ENCODE results near the gene PARD6A. TPM values are rescaled to one million over a fixed set of nuclear protein-coding genes. Genes with fewer than 3 reads are reported as not detected.

Gene PARD6A
- total RNA-seq, 2 experiments from 2014 or later = 6.3 to 7.2 TPM

DNA sequence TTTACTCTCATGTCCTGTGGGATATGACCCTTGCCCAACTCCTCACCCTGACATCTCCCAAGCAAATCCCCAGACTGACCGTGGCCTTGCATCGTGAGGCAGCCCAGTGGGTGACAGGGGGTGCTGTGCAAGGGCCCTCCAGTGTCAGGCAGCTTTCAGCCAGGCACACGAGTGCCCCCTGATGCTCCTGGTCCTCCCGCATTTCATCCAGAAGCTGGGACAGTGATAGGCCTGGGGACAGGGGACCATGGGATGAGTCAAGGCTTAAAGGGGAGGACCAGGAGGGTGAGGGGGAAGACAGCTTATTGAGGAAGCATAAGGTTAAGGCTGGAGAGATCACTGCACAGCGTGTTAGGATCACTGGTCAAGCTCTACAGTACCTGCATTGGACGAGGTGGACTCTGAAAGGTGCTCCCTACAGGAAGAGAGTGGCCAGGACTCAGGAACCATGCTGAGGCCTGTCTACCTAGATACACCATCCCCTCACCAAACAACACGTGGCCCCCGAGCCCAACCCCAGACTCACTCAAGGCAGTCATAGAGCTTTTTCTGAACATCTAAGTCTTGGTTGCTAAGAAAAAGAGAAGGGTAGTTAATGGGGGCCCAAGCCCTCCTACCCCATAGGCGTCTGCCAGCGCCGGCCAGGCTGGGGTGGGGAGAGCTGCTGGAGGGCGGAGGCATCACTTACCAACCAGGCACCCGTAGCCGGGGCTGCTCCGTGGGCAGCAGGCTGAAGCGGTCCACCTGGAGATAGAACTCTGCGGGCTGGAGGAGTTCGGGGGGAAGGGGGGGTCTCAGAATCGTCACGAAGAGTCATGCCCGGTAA is 1.7 kb upstream of the PARD6A start:
- Mint-ChIP-seq H3K4me1 (ENCODE audit: low read depth) (peaks cover 15% of the 10 kb centered on the region), H3K9me3 (no peaks in the 10 kb centered on the region), H3K4me3 (peak overlapping the region; percentile 90), H3K27ac (peak overlapping the region; percentile 92), H3K27me3 (no peaks in the 10 kb centered on the region), H3K36me3 (ENCODE audit: low read depth) (peaks cover 16% of the 10 kb centered on the region)
- TF ChIP-seq, protein P1, sequence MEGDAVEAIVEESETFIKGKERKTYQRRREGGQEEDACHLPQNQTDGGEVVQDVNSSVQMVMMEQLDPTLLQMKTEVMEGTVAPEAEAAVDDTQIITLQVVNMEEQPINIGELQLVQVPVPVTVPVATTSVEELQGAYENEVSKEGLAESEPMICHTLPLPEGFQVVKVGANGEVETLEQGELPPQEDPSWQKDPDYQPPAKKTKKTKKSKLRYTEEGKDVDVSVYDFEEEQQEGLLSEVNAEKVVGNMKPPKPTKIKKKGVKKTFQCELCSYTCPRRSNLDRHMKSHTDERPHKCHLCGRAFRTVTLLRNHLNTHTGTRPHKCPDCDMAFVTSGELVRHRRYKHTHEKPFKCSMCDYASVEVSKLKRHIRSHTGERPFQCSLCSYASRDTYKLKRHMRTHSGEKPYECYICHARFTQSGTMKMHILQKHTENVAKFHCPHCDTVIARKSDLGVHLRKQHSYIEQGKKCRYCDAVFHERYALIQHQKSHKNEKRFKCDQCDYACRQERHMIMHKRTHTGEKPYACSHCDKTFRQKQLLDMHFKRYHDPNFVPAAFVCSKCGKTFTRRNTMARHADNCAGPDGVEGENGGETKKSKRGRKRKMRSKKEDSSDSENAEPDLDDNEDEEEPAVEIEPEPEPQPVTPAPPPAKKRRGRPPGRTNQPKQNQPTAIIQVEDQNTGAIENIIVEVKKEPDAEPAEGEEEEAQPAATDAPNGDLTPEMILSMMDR (IDR thresholded peaks at IDR 0.05) = no peak
- DNase-seq (no peak), ATAC-seq (no peak)
- intact Hi-C loops (cut with micrococcal nuclease) = no loop called here
- POLR2A ChIA-PET = interaction anchor here (1.0 to 5.2 kb wide), 7 partner anchors 11 to 277 kb away, joined by 3 to 100 read pairs (median 6); partner anchors contain the start of genes ATP6V0D1, CARMIL2 and CTCF
- CTCF ChIA-PET = interaction anchor here (0.7 to 14.7 kb wide), 9 partner anchors 9 to 178 kb away, joined by 3 to 154 read pairs (median 6); partner anchors contain the start of genes ATP6V0D1 and CARMIL2

DNA sequence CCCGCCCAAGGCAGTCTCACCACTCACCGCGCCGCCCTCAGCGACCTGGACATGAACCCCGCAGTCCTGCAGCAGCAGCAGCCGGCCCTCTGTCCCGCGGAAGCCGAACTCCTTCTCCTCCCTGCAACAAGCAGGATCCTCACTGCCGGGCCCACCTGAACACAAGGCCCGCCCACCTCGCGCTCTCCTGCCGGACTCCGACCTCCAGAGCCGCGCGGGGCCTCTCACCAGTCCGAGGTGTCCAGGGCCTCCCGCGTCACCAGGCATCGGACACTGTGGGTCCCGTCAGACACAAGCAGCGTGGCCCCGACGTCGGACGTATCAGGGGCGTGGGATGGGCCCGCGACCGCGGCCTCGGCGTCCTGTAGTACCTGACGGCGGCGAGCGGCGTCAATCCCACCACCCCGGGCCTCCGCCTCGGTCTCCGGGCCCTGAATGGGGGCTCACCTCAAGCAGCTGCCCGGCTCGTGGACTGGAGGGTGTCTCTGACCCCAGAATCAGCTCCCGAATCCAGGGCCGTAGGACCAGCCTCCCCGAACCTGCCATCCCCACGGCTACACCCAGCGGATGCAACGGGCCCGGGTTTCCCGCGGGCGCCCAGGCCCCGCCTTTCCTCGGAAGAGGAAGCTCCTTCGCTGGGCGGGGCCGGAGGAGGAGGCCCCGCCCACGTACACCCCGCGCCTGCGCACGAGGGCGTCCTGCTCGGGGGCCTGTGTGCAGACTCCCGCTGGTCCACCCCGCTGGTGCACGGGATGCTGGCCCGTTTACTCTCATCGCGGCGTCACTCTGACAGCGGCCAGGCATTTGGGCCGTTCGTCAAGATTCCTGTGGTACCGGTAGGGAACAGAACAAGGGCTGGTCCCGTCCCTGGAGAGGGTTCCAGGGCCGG is 841 bp upstream of the PARD6A start, which contains the start of gene ACD:
ACD (minus strand) TSS at position 586 of the 889 bp plus-strand sequence; CDS start at position 546, 40 bp downstream.
- H3K27ac Mint-ChIP-seq = peak within 1 kb of the TSS; percentile 92
- POLR2A ChIA-PET = interaction anchor here (1.2 to 5.2 kb wide), 5 partner anchors 12 to 178 kb away, joined by 3 to 100 read pairs (median 6); partner anchors contain the start of genes ATP6V0D1, CARMIL2 and CTCF
- TF ChIP-seq, protein P1 (IDR thresholded peaks at IDR 0.05) = no peak

DNA sequence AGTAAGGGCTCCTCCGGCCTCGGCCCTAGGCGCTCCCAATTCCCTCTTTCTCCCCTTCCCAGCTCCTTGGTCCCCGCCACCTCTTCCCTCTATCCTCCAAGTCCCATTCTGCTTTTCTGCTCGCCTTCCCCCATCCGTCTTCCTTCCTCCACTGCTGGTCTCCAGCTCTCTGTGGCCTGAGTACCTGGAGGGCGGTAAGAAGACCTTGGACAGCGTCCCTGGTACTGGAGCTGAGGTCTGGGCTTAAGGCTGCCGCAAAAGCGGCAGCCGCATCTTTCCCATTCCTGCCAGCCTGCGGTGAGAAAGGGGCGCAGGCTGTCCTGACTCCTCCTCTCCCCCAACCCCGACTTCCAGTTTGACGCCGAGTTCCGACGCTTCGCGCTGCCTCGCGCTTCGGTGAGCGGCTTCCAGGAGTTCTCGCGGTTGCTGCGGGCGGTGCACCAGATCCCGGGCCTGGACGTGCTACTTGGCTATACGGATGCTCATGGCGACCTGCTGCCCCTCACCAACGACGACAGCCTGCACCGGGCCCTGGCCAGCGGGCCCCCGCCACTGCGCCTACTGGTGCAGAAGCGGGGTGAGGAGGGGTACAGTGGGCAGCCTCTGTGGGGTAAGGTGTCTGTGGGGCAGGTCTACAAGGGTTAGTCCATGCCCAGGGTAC is 471 bp downstream of the PARD6A start:
- Mint-ChIP-seq H3K27ac (peak overlapping the region; percentile 82), H3K4me3 (peak overlapping the region; percentile 87), H3K27me3 (no peaks in the 10 kb centered on the region), H3K36me3 (ENCODE audit: low read depth) (peaks cover 6% of the 10 kb centered on the region), H3K9me3 (no peaks in the 10 kb centered on the region), H3K4me1 (ENCODE audit: low read depth) (peaks cover 22% of the 10 kb centered on the region)
- ATAC-seq (no peak), DNase-seq (peak; percentile 43)
- CTCF ChIA-PET = interaction anchor here (1.4 to 14.7 kb wide), 6 partner anchors 12 to 147 kb away, joined by 5 to 154 read pairs (median 12); partner anchors contain the start of genes CARMIL2 and CTCF
- POLR2A ChIA-PET = interaction anchor here (0.8 to 5.2 kb wide), 3 partner anchors 13 to 140 kb away, joined by 3 to 100 read pairs (median 5); partner anchors contain the start of genes CARMIL2 and CTCF
- TF ChIP-seq, protein P1 (IDR thresholded peaks at IDR 0.05) = no peak
- intact Hi-C loops (cut with micrococcal nuclease) = loop anchor here (10.0 kb wide), 1 partner anchor 274 kb away; the partner anchor contains the start of genes CTRL and PSMB10

More for the DNA sequence above, 841 bp upstream of the PARD6A start, which contains the start of gene ACD:
- CTCF ChIA-PET = interaction anchor here (0.6 to 14.7 kb wide), 10 partner anchors 8 to 179 kb away, joined by 3 to 154 read pairs (median 8); partner anchors contain the start of genes ATP6V0D1, CARMIL2 and CTCF
- H3K36me3 Mint-ChIP-seq (ENCODE audit: low read depth) = peaks cover 13% of the 10 kb centered on the region
- DNase-seq (peak; percentile 92), ATAC-seq (peak; percentile 77)
- H3K27me3 Mint-ChIP-seq = no peaks in the 10 kb centered on the region
- H3K9me3 Mint-ChIP-seq = no peaks in the 10 kb centered on the region
- H3K4me3 Mint-ChIP-seq = peak within 1 kb of the TSS; percentile 90
- peaks cover 15% of the 10 kb centered on the region for H3K4me1 Mint-ChIP-seq (ENCODE audit: low read depth)
- intact Hi-C loops (cut with micrococcal nuclease) = loop anchor here (10.0 kb wide), 1 partner anchor 275 kb away; the partner anchor contains the start of genes CTRL and PSMB10

DNA sequence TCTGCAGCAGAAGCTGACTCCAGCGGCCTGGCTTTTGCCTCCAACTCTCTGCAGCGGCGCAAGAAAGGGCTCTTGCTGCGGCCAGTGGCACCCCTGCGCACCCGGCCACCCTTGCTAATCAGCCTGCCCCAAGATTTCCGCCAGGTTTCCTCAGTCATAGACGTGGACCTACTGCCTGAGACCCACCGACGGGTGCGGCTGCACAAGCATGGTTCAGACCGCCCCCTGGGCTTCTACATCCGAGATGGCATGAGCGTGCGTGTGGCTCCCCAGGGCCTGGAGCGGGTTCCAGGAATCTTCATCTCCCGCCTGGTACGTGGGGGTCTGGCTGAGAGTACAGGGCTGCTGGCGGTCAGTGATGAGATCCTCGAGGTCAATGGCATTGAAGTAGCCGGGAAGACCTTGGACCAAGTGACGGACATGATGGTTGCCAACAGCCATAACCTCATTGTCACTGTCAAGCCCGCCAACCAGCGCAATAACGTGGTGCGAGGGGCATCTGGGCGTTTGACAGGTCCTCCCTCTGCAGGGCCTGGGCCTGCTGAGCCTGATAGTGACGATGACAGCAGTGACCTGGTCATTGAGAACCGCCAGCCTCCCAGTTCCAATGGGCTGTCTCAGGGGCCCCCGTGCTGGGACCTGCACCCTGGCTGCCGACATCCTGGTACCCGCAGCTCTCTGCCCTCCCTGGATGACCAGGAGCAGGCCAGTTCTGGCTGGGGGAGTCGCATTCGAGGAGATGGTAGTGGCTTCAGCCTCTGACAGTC is 1.3 kb downstream of the PARD6A start:
- H3K27me3 Mint-ChIP-seq = no peaks in the 10 kb centered on the region
- ATAC-seq = no peak
- H3K4me1 Mint-ChIP-seq (ENCODE audit: low read depth) = peaks cover 23% of the 10 kb centered on the region
- no peaks in the 10 kb centered on the region for H3K9me3 Mint-ChIP-seq
- no peak overlapping the region for H3K27ac Mint-ChIP-seq
- intact Hi-C loops (cut with micrococcal nuclease) = loop anchor here (10.0 kb wide), 1 partner anchor 273 kb away; the partner anchor contains the start of genes CTRL and PSMB10
- H3K36me3 Mint-ChIP-seq (ENCODE audit: low read depth) = peaks cover 5% of the 10 kb centered on the region
- TF ChIP-seq, protein P1 (IDR thresholded peaks at IDR 0.05) = no peak
- ChIA-PET CTCF (interaction anchor here (0.9 to 14.7 kb wide), 11 partner anchors 10 to 154 kb away, joined by 3 to 154 read pairs (median 5); partner anchors contain the start of genes CARMIL2 and CTCF), POLR2A (interaction anchor here (1.1 to 5.2 kb wide), 5 partner anchors 13 to 141 kb away, joined by 3 to 100 read pairs (median 5); partner anchors contain the start of gene CARMIL2)
- peak overlapping the region; percentile 87 for H3K4me3 Mint-ChIP-seq
- DNase-seq = no peak
